ENCODE measurements around the gene ARL15.

GRCh38 chr5:54305737-54306136, 4.6 kb downstream of the ARL15 start:
- no peak for TF ChIP-seq IRF3 (IDR thresholded peaks at IDR 0.05; ENCODE audit: low read depth, low read length)
- no peak for TF ChIP-seq CTCF (IDR thresholded peaks at IDR 0.05)
- TF ChIP-seq MXI1 (IDR thresholded peaks at IDR 0.05; ENCODE audit: low read depth, low read length): no peak

Data from SK-N-SH (cell line).